ENCODE results near the gene NEK6.

The NEK6 gene

GRCh38 chr9:124311283-124311682 lies 53.5 kb downstream of the NEK6 start:
- Histone ChIP-seq H3K9ac (ENCODE audit: low read length) (no peak overlapping the region), H3K4me1 (ENCODE audit: control insufficient read depth, insufficient read depth, low read length) (peaks cover 15% of the 10 kb centered on the region; the same call in 1 of the 2 replicates), H3K36me3 (ENCODE audit: control insufficient read depth, insufficient read depth, low read length) (peaks cover 19% of the 10 kb centered on the region), H3K9me3 (ENCODE audit: control insufficient read depth, insufficient read depth, low read depth, low read length) (no peaks in the 10 kb centered on the region), H3K4me3 (ENCODE audit: low read depth, low read length) (no peak overlapping the region), H3K27ac (ENCODE audit: low read depth, low read length) (no peak overlapping the region), H3K27me3 (ENCODE audit: control insufficient read depth, insufficient read depth, low read length) (no peaks in the 10 kb centered on the region)

- no peak overlapping the region for H3K4me3 ChIP-seq (ENCODE audit: low read depth, low read length)
- H3K27me3 ChIP-seq (ENCODE audit: control insufficient read depth, insufficient read depth, low read length) = no peaks in the 10 kb centered on the region
- H3K27ac ChIP-seq (ENCODE audit: low read depth, low read length) = no peak overlapping the region
- peaks cover 25% of the 10 kb centered on the region for H3K36me3 ChIP-seq (ENCODE audit: control insufficient read depth, insufficient read depth, low read length)
- no peaks in the 10 kb centered on the region for H3K9me3 ChIP-seq (ENCODE audit: control insufficient read depth, insufficient read depth, low read depth, low read length)
- peaks cover 15% of the 10 kb centered on the region; the same call in 1 of the 2 replicates for H3K4me1 ChIP-seq (ENCODE audit: control insufficient read depth, insufficient read depth, low read length)
- no peak overlapping the region for H3K9ac ChIP-seq (ENCODE audit: low read length)
Observed at GRCh38 chr9:124312290-124313265, 54.8 kb downstream of the NEK6 start.

- Histone ChIP-seq H3K4me1 (ENCODE audit: control insufficient read depth, insufficient read depth, low read length) (peaks cover 11% of the 10 kb centered on the region; the same call in 1 of the 2 replicates), H3K4me3 (ENCODE audit: low read depth, low read length) (no peak overlapping the region), H3K27ac (ENCODE audit: low read depth, low read length) (no peak overlapping the region), H3K9me3 (ENCODE audit: control insufficient read depth, insufficient read depth, low read depth, low read length) (no peaks in the 10 kb centered on the region), H3K36me3 (ENCODE audit: control insufficient read depth, insufficient read depth, low read length) (peaks cover 25% of the 10 kb centered on the region), H3K27me3 (ENCODE audit: control insufficient read depth, insufficient read depth, low read length) (no peaks in the 10 kb centered on the region), H3K9ac (ENCODE audit: low read length) (no peak overlapping the region)
Observed at GRCh38 chr9:124313940-124314339, 56.2 kb downstream of the NEK6 start.

GRCh38 chr9:124315882-124316281 lies 58.1 kb downstream of the NEK6 start:
- Histone ChIP-seq H3K36me3 (ENCODE audit: control insufficient read depth, insufficient read depth, low read length) (peaks cover 25% of the 10 kb centered on the region), H3K4me1 (ENCODE audit: control insufficient read depth, insufficient read depth, low read length) (no peaks in the 10 kb centered on the region), H3K9ac (ENCODE audit: low read length) (no peak overlapping the region), H3K27ac (ENCODE audit: low read depth, low read length) (no peak overlapping the region), H3K9me3 (ENCODE audit: control insufficient read depth, insufficient read depth, low read depth, low read length) (no peaks in the 10 kb centered on the region), H3K4me3 (ENCODE audit: low read depth, low read length) (no peak overlapping the region), H3K27me3 (ENCODE audit: control insufficient read depth, insufficient read depth, low read length) (no peaks in the 10 kb centered on the region)

- Histone ChIP-seq H3K4me3 (ENCODE audit: low read depth, low read length) (no peak overlapping the region), H3K36me3 (ENCODE audit: control insufficient read depth, insufficient read depth, low read length) (peaks cover 27% of the 10 kb centered on the region; the same call in 1 of the 2 replicates)
Observed at GRCh38 chr9:124320062-124320973, 62.6 kb downstream of the NEK6 start.

GRCh38 chr9:124321416-124321815 lies 63.7 kb downstream of the NEK6 start:
- H3K4me1 ChIP-seq (ENCODE audit: control insufficient read depth, insufficient read depth, low read length) = no peaks in the 10 kb centered on the region
- H3K27me3 ChIP-seq (ENCODE audit: control insufficient read depth, insufficient read depth, low read length) = no peaks in the 10 kb centered on the region
- no peak overlapping the region for H3K9ac ChIP-seq (ENCODE audit: low read length)
- H3K36me3 ChIP-seq (ENCODE audit: control insufficient read depth, insufficient read depth, low read length) = peaks cover 32% of the 10 kb centered on the region; the same call in 1 of the 2 replicates
- no peak overlapping the region for H3K4me3 ChIP-seq (ENCODE audit: low read depth, low read length)
- H3K27ac ChIP-seq (ENCODE audit: low read depth, low read length) = no peak overlapping the region
- no peaks in the 10 kb centered on the region for H3K9me3 ChIP-seq (ENCODE audit: control insufficient read depth, insufficient read depth, low read depth, low read length)

More at GRCh38 chr9:124320062-124320973, 62.6 kb downstream of the NEK6 start:
- H3K9ac ChIP-seq (ENCODE audit: low read length) = no peak overlapping the region
- no peak overlapping the region for H3K27ac ChIP-seq (ENCODE audit: low read depth, low read length)
- H3K9me3 ChIP-seq (ENCODE audit: control insufficient read depth, insufficient read depth, low read depth, low read length) = no peaks in the 10 kb centered on the region
- no peaks in the 10 kb centered on the region for H3K4me1 ChIP-seq (ENCODE audit: control insufficient read depth, insufficient read depth, low read length)
- H3K27me3 ChIP-seq (ENCODE audit: control insufficient read depth, insufficient read depth, low read length) = no peaks in the 10 kb centered on the region

GRCh38 chr9:124321935-124322334 lies 64.2 kb downstream of the NEK6 start:
- Histone ChIP-seq H3K36me3 (ENCODE audit: control insufficient read depth, insufficient read depth, low read length) (peaks cover 32% of the 10 kb centered on the region), H3K9me3 (ENCODE audit: control insufficient read depth, insufficient read depth, low read depth, low read length) (no peaks in the 10 kb centered on the region), H3K27me3 (ENCODE audit: control insufficient read depth, insufficient read depth, low read length) (no peaks in the 10 kb centered on the region), H3K4me3 (ENCODE audit: low read depth, low read length) (no peak overlapping the region), H3K9ac (ENCODE audit: low read length) (no peak overlapping the region), H3K4me1 (ENCODE audit: control insufficient read depth, insufficient read depth, low read length) (no peaks in the 10 kb centered on the region), H3K27ac (ENCODE audit: low read depth, low read length) (no peak overlapping the region)

- Histone ChIP-seq H3K4me3 (ENCODE audit: low read depth, low read length) (no peak overlapping the region), H3K9ac (ENCODE audit: low read length) (no peak overlapping the region), H3K36me3 (ENCODE audit: control insufficient read depth, insufficient read depth, low read length) (peaks cover 40% of the 10 kb centered on the region), H3K4me1 (ENCODE audit: control insufficient read depth, insufficient read depth, low read length) (no peaks in the 10 kb centered on the region), H3K9me3 (ENCODE audit: control insufficient read depth, insufficient read depth, low read depth, low read length) (no peaks in the 10 kb centered on the region), H3K27ac (ENCODE audit: low read depth, low read length) (no peak overlapping the region), H3K27me3 (ENCODE audit: control insufficient read depth, insufficient read depth, low read length) (no peaks in the 10 kb centered on the region)
Observed at GRCh38 chr9:124322618-124323432, 65.1 kb downstream of the NEK6 start.

- Histone ChIP-seq H3K4me3 (ENCODE audit: low read depth, low read length) (no peak overlapping the region), H3K9me3 (ENCODE audit: control insufficient read depth, insufficient read depth, low read depth, low read length) (no peaks in the 10 kb centered on the region), H3K9ac (ENCODE audit: low read length) (no peak overlapping the region), H3K36me3 (ENCODE audit: control insufficient read depth, insufficient read depth, low read length) (peaks cover 41% of the 10 kb centered on the region), H3K4me1 (ENCODE audit: control insufficient read depth, insufficient read depth, low read length) (no peaks in the 10 kb centered on the region), H3K27ac (ENCODE audit: low read depth, low read length) (no peak overlapping the region), H3K27me3 (ENCODE audit: control insufficient read depth, insufficient read depth, low read length) (no peaks in the 10 kb centered on the region)
Observed at GRCh38 chr9:124323904-124324303, 66.2 kb downstream of the NEK6 start.

GRCh38 chr9:124325816-124326215 lies 68.1 kb downstream of the NEK6 start:
- Histone ChIP-seq H3K36me3 (ENCODE audit: control insufficient read depth, insufficient read depth, low read length) (peaks cover 50% of the 10 kb centered on the region), H3K9ac (ENCODE audit: low read length) (no peak overlapping the region), H3K27me3 (ENCODE audit: control insufficient read depth, insufficient read depth, low read length) (no peaks in the 10 kb centered on the region), H3K27ac (ENCODE audit: low read depth, low read length) (no peak overlapping the region), H3K4me3 (ENCODE audit: low read depth, low read length) (no peak overlapping the region), H3K9me3 (ENCODE audit: control insufficient read depth, insufficient read depth, low read depth, low read length) (no peaks in the 10 kb centered on the region), H3K4me1 (ENCODE audit: control insufficient read depth, insufficient read depth, low read length) (no peaks in the 10 kb centered on the region)

All from HUES6 (cell line).